GM12878 (cell line): ENCODE results near the gene TPCN1. TPM values are rescaled to one million over a fixed set of nuclear protein-coding genes. Genes with fewer than 3 reads are reported as not detected.
A peak's percentile ranks its signal among the peaks of the same experiment; 100 is the strongest.

Experiments used
- ASH2L ChIP-seq: fragments of 300-600, 200-600 bp; sonication (generic); IDR thresholded peaks from 2 replicates; pipeline ENCODE4 v1.6.1; 2017; ENCODE audit warnings: low read depth, mild to moderate bottlenecking, borderline replicate concordance
- EGR1 ChIP-seq, 2 experiments: IDR thresholded peaks; 1 replicate in 1 of 2; 2 replicates in 1 of 2; pipeline ENCODE4 v1.6.1; 2011 to 2012; ENCODE audit warnings: low read depth in 2 of 2, low read length in 2 of 2, borderline replicate concordance in 1 of 2, mild to moderate bottlenecking in 1 of 2, moderate library complexity in 1 of 2
- ETV6 ChIP-seq, 2 experiments: fragments of 450-650 bp in 1 of 2; IDR thresholded peaks in 1 of 2; conservative IDR thresholded peaks in 1 of 2; 2 replicates each; pipeline ENCODE4 v1.6.1; 2014; ENCODE audit warnings: antibody characterized with exemption in 1 of 2, borderline replicate concordance in 1 of 2, low read depth in 1 of 2, mild to moderate bottlenecking in 1 of 2, moderate library complexity in 1 of 2
- MYB ChIP-seq: fragments of 150-350 bp; IDR thresholded peaks from 2 replicates; pipeline ENCODE4 v1.6.1; 2014; ENCODE audit warnings: mild to moderate bottlenecking, low read depth, low read length, borderline replicate concordance
- RUNX3 ChIP-seq: IDR thresholded peaks from 2 replicates; pipeline ENCODE4 v1.6.1; 2012; ENCODE audit warnings: low read length, inconsistent platforms
- SP1 ChIP-seq: IDR thresholded peaks from one replicate; pipeline ENCODE4 v1.6.1; 2011; ENCODE audit warnings: low read depth, low read length
- TARDBP ChIP-seq: IDR thresholded peaks from 2 replicates; pipeline ENCODE4 v1.6.1; 2016; ENCODE audit warnings: borderline replicate concordance
- TCF12 ChIP-seq: IDR thresholded peaks from 2 replicates; pipeline ENCODE4 v1.6.1; 2011; ENCODE audit warnings: low read depth, mild to moderate bottlenecking, low read length
- YY1 ChIP-seq: IDR thresholded peaks from 2 replicates; pipeline ENCODE4 v1.6.1; 2011; ENCODE audit warnings: low read depth, mild to moderate bottlenecking, low read length
- ZBTB33 ChIP-seq: fragments of 450-650 bp; IDR thresholded peaks from 2 replicates; pipeline ENCODE4 v1.6.1; 2017; ENCODE audit warnings: mild to moderate bottlenecking
- ZBTB4 ChIP-seq: fragments of 450-650 bp; formaldehyde crosslinking; IDR thresholded peaks from 2 replicates; pipeline ENCODE4 v1.4.0; 2022; ENCODE audit warnings: mild to moderate bottlenecking, moderate library complexity
- ZNF217 ChIP-seq: fragments of 450-650 bp; IDR thresholded peaks from 2 replicates; pipeline ENCODE4 v1.6.1; 2017; ENCODE audit warnings: antibody characterized with exemption, mild to moderate bottlenecking
- polyA plus RNA-seq, 11 experiments: library from polyadenylated mRNA; depleted of rRNA in 4 of 11; unstranded in 6 of 11; stranded (reverse) in 5 of 11; fragments of >200 nt; fragmentation: Nextera tagmentation in 4 of 11; fragmentation: Illumina TruSeq in 1 of 11; extraction: Ambion mirVana in 4 of 11; extraction: Trizol in 1 of 11; gene quantifications; 1 replicate in 1 of 11; 2 replicates in 10 of 11; pipeline versions ENCODE4 v1.2.1 to v1.2.3, GENCODE V29; 2011 to 2016; ENCODE audit warnings: inconsistent platforms in 2 of 11, missing spikeins in 2 of 11, low read depth in 1 of 11
- total RNA-seq, 4 experiments: library from RNA; depleted of rRNA in 3 of 4; stranded (reverse); fragments of >200 nt in 3 of 4; fragmentation: Illumina TruSeq in 1 of 4; extraction: Trizol in 1 of 4; gene quantifications; 2 replicates each; pipeline versions ENCODE4 v1.2.1 to v1.2.3, GENCODE V29; 2013 to 2021
- TF ChIP-seq, protein P1 (sequence below): fragments of 450-650 bp; IDR thresholded peaks from 2 replicates; pipeline ENCODE4 v1.6.1; 2017; ENCODE audit warnings: mild to moderate bottlenecking, moderate library complexity
- TF ChIP-seq, protein P2 (sequence below): fragments of 450-650 bp; conservative IDR thresholded peaks from 2 replicates; pipeline ENCODE4 v1.6.1; 2017; ENCODE audit warnings: mild to moderate bottlenecking, moderate library complexity

TPCN1 gene
- total and polyA plus RNA-seq, 10 of the 15 experiments (the other 5 are each of a cell fraction or from before 2014, with no cell fraction given): 0.79 to 30.9 (median 19.4) TPM

DNA sequence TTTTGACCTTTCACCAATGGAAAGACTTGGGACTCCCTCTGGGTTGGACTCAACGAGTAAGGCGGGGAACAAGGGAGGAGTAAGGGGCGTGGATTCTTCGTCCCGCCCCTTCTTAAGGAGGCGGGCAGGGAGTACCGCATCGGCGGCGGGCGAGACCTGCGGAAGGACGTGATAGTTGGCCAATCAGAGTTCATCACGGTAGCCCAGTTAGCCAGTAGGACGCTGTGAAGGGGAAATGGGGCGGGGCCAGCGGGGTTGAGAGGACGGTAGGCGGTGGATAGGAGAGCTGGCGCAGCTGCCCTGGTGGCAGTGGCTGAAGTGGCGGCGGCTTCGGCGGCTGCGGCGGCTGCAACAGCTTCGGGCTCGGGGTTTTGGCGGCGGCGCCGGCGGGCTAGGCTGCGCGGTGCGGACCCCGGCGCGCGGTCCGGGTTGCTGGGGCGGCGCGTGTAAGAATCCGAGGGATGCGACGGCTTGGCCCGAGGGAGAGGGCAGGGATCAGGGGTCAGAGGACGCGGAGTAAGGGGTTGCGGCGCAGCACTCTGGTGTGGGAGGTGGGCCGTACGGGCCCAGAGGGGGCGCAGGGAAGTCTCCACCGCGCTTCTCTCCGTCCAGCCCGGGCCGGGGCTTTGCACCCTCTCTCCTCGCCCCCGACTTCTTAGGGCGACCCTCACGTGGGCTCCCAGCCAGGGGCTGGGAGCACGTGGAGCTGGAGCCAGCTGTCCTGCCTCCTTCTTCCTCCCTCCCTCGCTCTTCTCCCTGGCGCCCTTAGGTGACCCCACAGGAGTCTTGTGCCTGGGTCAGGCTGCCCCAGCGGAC is at the start of gene TPCN1 (continued):
- TF ChIP-seq EGR1 (IDR thresholded peaks at IDR 0.05; ENCODE audit: borderline replicate concordance in 1 of 2, low read depth in 2 of 2, low read length in 2 of 2) (no peak), MYB (0 out of 2 replicates have a peak, but pooled peaks have one; percentile 7), TCF12 (peak; percentile 91), ETV6 (conservative IDR thresholded peaks at IDR 0.05 in 1 of 2, IDR thresholded peaks at IDR 0.05 in 1 of 2; ENCODE audit: borderline replicate concordance in 1 of 2, low read depth in 1 of 2) (no peak), ASH2L (no peak), ZBTB33 (no peak), TARDBP (no peak), RUNX3 (no peak), SP1 (peak; percentile 98), ZNF217 (no peak), ZBTB4 (no peak), YY1 (peak; percentile 83)
- TF ChIP-seq, protein P1, sequence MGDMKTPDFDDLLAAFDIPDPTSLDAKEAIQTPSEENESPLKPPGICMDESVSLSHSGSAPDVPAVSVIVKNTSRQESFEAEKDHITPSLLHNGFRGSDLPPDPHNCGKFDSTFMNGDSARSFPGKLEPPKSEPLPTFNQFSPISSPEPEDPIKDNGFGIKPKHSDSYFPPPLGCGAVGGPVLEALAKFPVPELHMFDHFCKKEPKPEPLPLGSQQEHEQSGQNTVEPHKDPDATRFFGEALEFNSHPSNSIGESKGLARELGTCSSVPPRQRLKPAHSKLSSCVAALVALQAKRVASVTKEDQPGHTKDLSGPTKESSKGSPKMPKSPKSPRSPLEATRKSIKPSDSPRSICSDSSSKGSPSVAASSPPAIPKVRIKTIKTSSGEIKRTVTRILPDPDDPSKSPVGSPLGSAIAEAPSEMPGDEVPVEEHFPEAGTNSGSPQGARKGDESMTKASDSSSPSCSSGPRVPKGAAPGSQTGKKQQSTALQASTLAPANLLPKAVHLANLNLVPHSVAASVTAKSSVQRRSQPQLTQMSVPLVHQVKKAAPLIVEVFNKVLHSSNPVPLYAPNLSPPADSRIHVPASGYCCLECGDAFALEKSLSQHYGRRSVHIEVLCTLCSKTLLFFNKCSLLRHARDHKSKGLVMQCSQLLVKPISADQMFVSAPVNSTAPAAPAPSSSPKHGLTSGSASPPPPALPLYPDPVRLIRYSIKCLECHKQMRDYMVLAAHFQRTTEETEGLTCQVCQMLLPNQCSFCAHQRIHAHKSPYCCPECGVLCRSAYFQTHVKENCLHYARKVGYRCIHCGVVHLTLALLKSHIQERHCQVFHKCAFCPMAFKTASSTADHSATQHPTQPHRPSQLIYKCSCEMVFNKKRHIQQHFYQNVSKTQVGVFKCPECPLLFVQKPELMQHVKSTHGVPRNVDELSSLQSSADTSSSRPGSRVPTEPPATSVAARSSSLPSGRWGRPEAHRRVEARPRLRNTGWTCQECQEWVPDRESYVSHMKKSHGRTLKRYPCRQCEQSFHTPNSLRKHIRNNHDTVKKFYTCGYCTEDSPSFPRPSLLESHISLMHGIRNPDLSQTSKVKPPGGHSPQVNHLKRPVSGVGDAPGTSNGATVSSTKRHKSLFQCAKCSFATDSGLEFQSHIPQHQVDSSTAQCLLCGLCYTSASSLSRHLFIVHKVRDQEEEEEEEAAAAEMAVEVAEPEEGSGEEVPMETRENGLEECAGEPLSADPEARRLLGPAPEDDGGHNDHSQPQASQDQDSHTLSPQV: no peak
- TF ChIP-seq, protein P2, sequence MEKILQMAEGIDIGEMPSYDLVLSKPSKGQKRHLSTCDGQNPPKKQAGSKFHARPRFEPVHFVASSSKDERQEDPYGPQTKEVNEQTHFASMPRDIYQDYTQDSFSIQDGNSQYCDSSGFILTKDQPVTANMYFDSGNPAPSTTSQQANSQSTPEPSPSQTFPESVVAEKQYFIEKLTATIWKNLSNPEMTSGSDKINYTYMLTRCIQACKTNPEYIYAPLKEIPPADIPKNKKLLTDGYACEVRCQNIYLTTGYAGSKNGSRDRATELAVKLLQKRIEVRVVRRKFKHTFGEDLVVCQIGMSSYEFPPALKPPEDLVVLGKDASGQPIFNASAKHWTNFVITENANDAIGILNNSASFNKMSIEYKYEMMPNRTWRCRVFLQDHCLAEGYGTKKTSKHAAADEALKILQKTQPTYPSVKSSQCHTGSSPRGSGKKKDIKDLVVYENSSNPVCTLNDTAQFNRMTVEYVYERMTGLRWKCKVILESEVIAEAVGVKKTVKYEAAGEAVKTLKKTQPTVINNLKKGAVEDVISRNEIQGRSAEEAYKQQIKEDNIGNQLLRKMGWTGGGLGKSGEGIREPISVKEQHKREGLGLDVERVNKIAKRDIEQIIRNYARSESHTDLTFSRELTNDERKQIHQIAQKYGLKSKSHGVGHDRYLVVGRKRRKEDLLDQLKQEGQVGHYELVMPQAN: peak; percentile 90
